Measurements from ENCODE around the gene CDX4. TPM values are rescaled to one million over a fixed set of nuclear protein-coding genes. Genes with fewer than 3 reads are reported as not detected.
A peak's percentile ranks its signal among the peaks of the same experiment; 100 is the strongest.

CDX4 gene
- total and polyA plus RNA-seq, 9 of the 15 experiments (the other 6 are each of a cell fraction or from before 2014, with no cell fraction given), result not detected

DNA sequence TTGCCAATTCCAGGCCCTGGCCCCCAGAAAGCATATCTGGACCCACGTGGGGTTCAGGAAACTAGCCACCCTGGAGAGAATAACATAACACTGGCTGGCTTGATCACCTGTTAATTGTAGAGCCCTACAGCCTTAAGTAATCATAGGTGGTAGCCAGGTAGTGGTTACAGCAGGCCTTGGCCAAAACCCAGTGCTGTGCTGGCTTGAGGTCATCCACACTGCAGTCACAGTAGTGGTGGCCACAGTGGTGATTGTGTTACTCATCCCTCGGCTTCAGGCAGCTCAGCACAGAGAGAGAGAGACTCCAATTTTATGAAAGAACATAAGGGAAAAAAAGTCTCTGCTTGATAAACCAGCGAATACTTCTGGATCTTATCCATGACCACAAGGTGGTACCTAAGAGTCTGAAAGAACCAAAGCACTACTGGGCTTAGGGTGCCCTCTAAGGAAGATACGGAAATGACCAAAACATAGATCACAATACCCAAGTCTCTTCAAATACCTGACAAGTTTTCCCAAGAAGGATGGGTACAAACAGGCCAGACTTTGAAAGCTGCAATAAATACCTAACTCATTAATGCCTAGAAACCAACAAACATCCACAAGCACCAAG, 46.6 kb upstream of the CDX4 start:
- Histone ChIP-seq H3K27me3 (ENCODE audit: control insufficient read depth in 2 of 2, insufficient read depth in 2 of 2, low read length in 2 of 2) (no peaks in the 10 kb centered on the region), H3K79me2 (ENCODE audit: control insufficient read depth, insufficient read depth, low read length) (no peaks in the 10 kb centered on the region), H3K36me3 (ENCODE audit: control insufficient read depth, insufficient read depth, low read length) (no peaks in the 10 kb centered on the region), H3K4me3 (no peak overlapping the region), H2AFZ (ENCODE audit: low read depth, low read length) (no peak overlapping the region), H3K4me1 (replicated peaks in 1 of 2; ENCODE audit: control insufficient read depth in 2 of 2, insufficient read depth in 2 of 2, low read length in 2 of 2) (no peaks in the 10 kb centered on the region), H3K9me3 (replicated peaks; ENCODE audit: control insufficient read depth, insufficient read depth, low read depth, low read length) (no peaks in the 10 kb centered on the region), H4K20me1 (replicated peaks; ENCODE audit: control insufficient read depth, insufficient read depth, low read length) (no peaks in the 10 kb centered on the region), H3K27ac (ENCODE audit: extremely low read depth, low read depth, low read length) (no peak overlapping the region), H3K9ac (ENCODE audit: insufficient read depth in 1 of 2, low read depth in 2 of 2, low read length in 2 of 2) (no peak overlapping the region), H3K4me2 (ENCODE audit: insufficient read depth, low read length) (no peak overlapping the region), H3K9me1 (ENCODE audit: control insufficient read depth, insufficient read depth, low read length) (no peaks in the 10 kb centered on the region)
- DNase-seq (ENCODE audit: extremely low read depth in 1 of 4, low spot score in 3 of 4), result no peak
- no peak for ATAC-seq
- CTCF ChIA-PET (ENCODE audit: low intra/inter-chr PET ratio), result no interaction called here
- no peak for FAIRE-seq
- intact Hi-C loops (cut with micrococcal nuclease) (no loop called here), in situ Hi-C loops (cut with MboI) (no loop called here)
- 0% methylated on average over 4 of the region's 4 CpGs for WGBS (ENCODE audit: insufficient coverage, low coverage, missing lambda C conversion rate)
- TF ChIP-seq TCF7L2 (IDR thresholded peaks at IDR 0.05; ENCODE audit: low read depth, low read length) (no peak), RBFOX2 (IDR thresholded peaks at IDR 0.05; ENCODE audit: low read depth, low read length) (no peak), ETV1 (tag; conservative IDR thresholded peaks at IDR 0.05; ENCODE audit: low read depth) (no peak), ZNF77 (CRISPR knock-in tag; IDR thresholded peaks at IDR 0.05) (no peak), PCBP1 (IDR thresholded peaks at IDR 0.05; ENCODE audit: low read depth, low read length, poor library complexity, severe bottlenecking) (no peak), PML (IDR thresholded peaks at IDR 0.05; ENCODE audit: low read length) (no peak), ZBTB8A (IDR thresholded peaks at IDR 0.05; ENCODE audit: partially characterized antibody) (no peak)
- TF ChIP-seq, protein P1, sequence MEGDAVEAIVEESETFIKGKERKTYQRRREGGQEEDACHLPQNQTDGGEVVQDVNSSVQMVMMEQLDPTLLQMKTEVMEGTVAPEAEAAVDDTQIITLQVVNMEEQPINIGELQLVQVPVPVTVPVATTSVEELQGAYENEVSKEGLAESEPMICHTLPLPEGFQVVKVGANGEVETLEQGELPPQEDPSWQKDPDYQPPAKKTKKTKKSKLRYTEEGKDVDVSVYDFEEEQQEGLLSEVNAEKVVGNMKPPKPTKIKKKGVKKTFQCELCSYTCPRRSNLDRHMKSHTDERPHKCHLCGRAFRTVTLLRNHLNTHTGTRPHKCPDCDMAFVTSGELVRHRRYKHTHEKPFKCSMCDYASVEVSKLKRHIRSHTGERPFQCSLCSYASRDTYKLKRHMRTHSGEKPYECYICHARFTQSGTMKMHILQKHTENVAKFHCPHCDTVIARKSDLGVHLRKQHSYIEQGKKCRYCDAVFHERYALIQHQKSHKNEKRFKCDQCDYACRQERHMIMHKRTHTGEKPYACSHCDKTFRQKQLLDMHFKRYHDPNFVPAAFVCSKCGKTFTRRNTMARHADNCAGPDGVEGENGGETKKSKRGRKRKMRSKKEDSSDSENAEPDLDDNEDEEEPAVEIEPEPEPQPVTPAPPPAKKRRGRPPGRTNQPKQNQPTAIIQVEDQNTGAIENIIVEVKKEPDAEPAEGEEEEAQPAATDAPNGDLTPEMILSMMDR (IDR thresholded peaks at IDR 0.05 in 2 of 3, conservative IDR thresholded peaks at IDR 0.05 in 1 of 3; ENCODE audit: insufficient read depth in 2 of 3, low read depth in 1 of 3, low read length in 3 of 3), result peak in 1 of 3 experiments; percentile 44; a peak in 1 of 6 replicates
- POLR2A ChIA-PET, result no interaction called here
- BruUV-seq (replicated peaks), result no TSS peak

Measured in K562 (cell line).